PC-9 (cell line): ENCODE data around the gene PSMD1. TPM values are rescaled to one million over a fixed set of nuclear protein-coding genes. Genes with fewer than 3 reads are reported as not detected.
"Not testable (repeated sequence)": the region's sequence is repeated elsewhere in the genome, so short reads cannot be mapped to it uniquely, and the experiment has no call there.

Experiments
- BruUV-seq: library from RNA; stranded (reverse); fragments of 400-500 nt; replicated peaks from 2 replicates; lab custom pipeline; 2021; lab: Mats Ljungman, UMichigan
- CTCF ChIA-PET: fragments of 300-600 bp; sonication (Branson Sonifier 250); formaldehyde crosslinking; loops from one replicate; lab custom pipeline; 2022; ENCODE audit warnings: antibody characterized with exemption; lab: Charles Lee
- POLR2A ChIA-PET: fragments of 300-600 bp; sonication (Branson Sonifier 250); formaldehyde crosslinking; loops from one replicate; lab custom pipeline; 2022; ENCODE audit warnings: antibody characterized with exemption; ENCODE audit not compliant: unreplicated experiment; lab: Charles Lee
- DNase-seq, 2 experiments: peaks; one replicate each; pipeline versions ENCODE4 v3.0.0 to v3.0.0-alpha.2; 2015 to 2022; ENCODE audit warnings: mixed read lengths in 1 of 2
- H2AFZ ChIP-seq: fragments of 200-600 bp; sonication (generic); 2 replicates; pipeline ENCODE4 v1.8.1; 2017; ENCODE audit warnings: antibody characterized with exemption
- H3F3A ChIP-seq: fragments of 200-600 bp; sonication (generic); 2 replicates; pipeline ENCODE4 v1.8.1; 2017; ENCODE audit warnings: antibody characterized with exemption, mild to moderate bottlenecking, low read depth; ENCODE audit not compliant: insufficient read depth
- H3K27ac ChIP-seq: fragments of 200-600 bp; sonication (generic); 2 replicates; pipeline ENCODE4 v1.6.1; 2016; ENCODE audit warnings: mixed run types
- H3K27me3 ChIP-seq: fragments of 200-600 bp; sonication (generic); 2 replicates; pipeline ENCODE4 v1.6.1; 2016; ENCODE audit warnings: low read depth, mixed run types; ENCODE audit not compliant: insufficient read depth
- H3K36me3 ChIP-seq: fragments of 200-600 bp; sonication (generic); 2 replicates; pipeline ENCODE4 v1.6.1; 2016; ENCODE audit warnings: low read depth, mixed run types
- H3K4me1 ChIP-seq: fragments of 200-600 bp; sonication (generic); replicated peaks from 2 replicates; pipeline ENCODE4 v1.6.1; 2016; ENCODE audit warnings: mixed run types; ENCODE audit not compliant: insufficient read depth
- H3K4me2 ChIP-seq: fragments of 200-600 bp; sonication (generic); 2 replicates; pipeline ENCODE4 v1.6.1; 2017; ENCODE audit warnings: mixed run types
- H3K4me3 ChIP-seq: fragments of 200-600 bp; sonication (generic); 2 replicates; pipeline ENCODE4 v1.6.1; 2016; ENCODE audit warnings: mixed run types
- H3K79me2 ChIP-seq: fragments of 200-600 bp; sonication (generic); 2 replicates; pipeline ENCODE4 v1.6.1; 2017; ENCODE audit warnings: low read depth, mixed run types
- H3K9me2 ChIP-seq: fragments of 200-600 bp; sonication (generic); 2 replicates; pipeline ENCODE4 v1.8.1; 2017; ENCODE audit warnings: mild to moderate bottlenecking; ENCODE audit not compliant: insufficient read depth
- H3K9me3 ChIP-seq: fragments of 200-600 bp; sonication (generic); 2 replicates; pipeline ENCODE4 v1.8.1; 2016; ENCODE audit warnings: low read depth; ENCODE audit not compliant: insufficient read depth
- H4K20me1 ChIP-seq: fragments of 200-600 bp; sonication (generic); 2 replicates; pipeline ENCODE4 v1.8.1; 2017; ENCODE audit not compliant: insufficient read depth
- EZH2 ChIP-seq: fragments of 200-600 bp; sonication (generic); IDR thresholded peaks from 2 replicates; pipeline ENCODE4 v1.8.0; 2017; ENCODE audit warnings: antibody characterized with exemption, low read depth
- intact Hi-C: fragments of 100-400 bp; cut with micrococcal nuclease; formaldehyde crosslinking; loops from one replicate; pipeline ENCODE4 v1.10.0; 2022; ENCODE audit not compliant: unreplicated experiment
- total RNA-seq: library from RNA; stranded (reverse); gene quantifications from 2 replicates; pipeline ENCODE4 v1.2.3, GENCODE V29; 2021
- TF ChIP-seq, protein P1 (sequence below): fragments of 200-600 bp; sonication (generic); conservative IDR thresholded peaks from 2 replicates; pipeline ENCODE4 v1.6.1; 2017; ENCODE audit warnings: mixed run types, antibody characterized with exemption, mild to moderate bottlenecking, moderate library complexity

PSMD1 gene
- total RNA-seq, 1 experiment from 2014 or later, result 119 TPM

DNA sequence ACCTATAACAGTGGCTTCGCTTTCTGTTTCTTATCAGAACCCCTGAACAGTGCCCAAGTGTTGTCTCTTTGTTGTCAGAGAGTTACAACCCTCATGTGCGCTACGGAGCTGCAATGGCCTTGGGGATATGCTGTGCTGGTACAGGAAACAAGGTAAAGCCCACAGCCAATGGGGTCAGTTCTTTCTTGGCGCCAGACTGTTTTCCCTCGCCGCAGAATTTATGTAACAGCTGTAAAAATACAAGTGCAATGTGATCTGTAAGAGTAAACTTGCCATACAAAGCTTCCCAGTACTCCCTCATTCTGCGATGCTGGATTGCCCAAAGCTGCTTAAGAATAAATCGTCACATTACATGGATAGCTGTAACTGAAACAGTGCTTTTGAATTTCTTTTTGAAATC is 82.0 kb downstream of the PSMD1 start:
- no peak for TF ChIP-seq EZH2
- TF ChIP-seq, protein P1, sequence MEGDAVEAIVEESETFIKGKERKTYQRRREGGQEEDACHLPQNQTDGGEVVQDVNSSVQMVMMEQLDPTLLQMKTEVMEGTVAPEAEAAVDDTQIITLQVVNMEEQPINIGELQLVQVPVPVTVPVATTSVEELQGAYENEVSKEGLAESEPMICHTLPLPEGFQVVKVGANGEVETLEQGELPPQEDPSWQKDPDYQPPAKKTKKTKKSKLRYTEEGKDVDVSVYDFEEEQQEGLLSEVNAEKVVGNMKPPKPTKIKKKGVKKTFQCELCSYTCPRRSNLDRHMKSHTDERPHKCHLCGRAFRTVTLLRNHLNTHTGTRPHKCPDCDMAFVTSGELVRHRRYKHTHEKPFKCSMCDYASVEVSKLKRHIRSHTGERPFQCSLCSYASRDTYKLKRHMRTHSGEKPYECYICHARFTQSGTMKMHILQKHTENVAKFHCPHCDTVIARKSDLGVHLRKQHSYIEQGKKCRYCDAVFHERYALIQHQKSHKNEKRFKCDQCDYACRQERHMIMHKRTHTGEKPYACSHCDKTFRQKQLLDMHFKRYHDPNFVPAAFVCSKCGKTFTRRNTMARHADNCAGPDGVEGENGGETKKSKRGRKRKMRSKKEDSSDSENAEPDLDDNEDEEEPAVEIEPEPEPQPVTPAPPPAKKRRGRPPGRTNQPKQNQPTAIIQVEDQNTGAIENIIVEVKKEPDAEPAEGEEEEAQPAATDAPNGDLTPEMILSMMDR, result no peak
- intact Hi-C loops, result no loop called here
- Histone ChIP-seq H3K9me2 (no peaks in the 10 kb centered on the region; the same call in 1 of the 2 replicates), H3K27me3 (no peaks in the 10 kb centered on the region), H3F3A (0 out of 2 replicates have a peak, but pooled peaks cover 14% of the 10 kb centered on the region), H3K9me3 (no peaks in the 10 kb centered on the region), H4K20me1 (no peaks in the 10 kb centered on the region; the same call in 1 of the 2 replicates), H3K36me3 (0 out of 2 replicates have a peak, but pooled peaks cover 5% of the 10 kb centered on the region), H3K4me1 (no peaks in the 10 kb centered on the region), H3K27ac (no peak overlapping the region), H3K79me2 (peaks cover 10% of the 10 kb centered on the region; the same call in 1 of the 2 replicates), H3K4me2 (no peak overlapping the region), H2AFZ (no peak overlapping the region), H3K4me3 (no peak overlapping the region)
- CTCF ChIA-PET, result interaction anchor here (0.7 kb wide), 1 partner anchor 73 kb away, joined by 5 read pairs; no protein-coding TSS in a partner anchor
- no TSS peak for BruUV-seq
- POLR2A ChIA-PET, result interaction anchor here (0.7 kb wide), 1 partner anchor 10 kb away, joined by 3 read pairs; no protein-coding TSS in a partner anchor
- no peak for DNase-seq

DNA sequence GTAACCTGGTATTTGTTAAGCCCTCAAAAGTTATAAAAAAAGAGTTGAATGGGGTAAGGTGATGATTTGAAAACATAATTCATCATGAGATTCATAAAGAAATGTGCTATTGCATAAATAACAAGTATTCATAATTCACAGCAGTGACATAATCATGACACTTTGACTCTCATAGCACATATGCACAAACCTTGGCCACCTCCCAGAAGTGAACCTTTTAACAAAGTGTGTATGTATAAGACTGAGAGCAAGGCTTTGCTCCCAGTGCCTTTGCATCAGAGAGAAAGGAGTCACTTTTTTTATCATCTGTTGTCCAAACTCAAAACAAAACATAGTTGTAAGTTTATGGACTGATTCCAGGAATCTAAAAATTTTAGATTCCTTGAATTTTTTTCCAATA is 83.1 kb downstream of the PSMD1 start:
- Histone ChIP-seq H3K4me3 (no peak overlapping the region), H3K4me2 (no peak overlapping the region), H4K20me1 (no peaks in the 10 kb centered on the region; the same call in 1 of the 2 replicates), H3K36me3 (0 out of 2 replicates have a peak, but pooled peaks cover 5% of the 10 kb centered on the region), H3K9me2 (no peaks in the 10 kb centered on the region; the same call in 1 of the 2 replicates), H3K79me2 (0 out of 2 replicates have a peak, but pooled peaks cover 1% of the 10 kb centered on the region), H3K27me3 (no peaks in the 10 kb centered on the region), H3K9me3 (no peaks in the 10 kb centered on the region), H2AFZ (no peak overlapping the region), H3F3A (0 out of 2 replicates have a peak, but pooled peaks cover 6% of the 10 kb centered on the region), H3K27ac (no peak overlapping the region), H3K4me1 (no peaks in the 10 kb centered on the region)
- POLR2A ChIA-PET, result no interaction called here
- DNase-seq, result no peak
- no TSS peak for BruUV-seq
- intact Hi-C loops, result no loop called here
- CTCF ChIA-PET, result no interaction called here
- TF ChIP-seq EZH2, result no peak
- TF ChIP-seq, protein P1, result no peak

DNA sequence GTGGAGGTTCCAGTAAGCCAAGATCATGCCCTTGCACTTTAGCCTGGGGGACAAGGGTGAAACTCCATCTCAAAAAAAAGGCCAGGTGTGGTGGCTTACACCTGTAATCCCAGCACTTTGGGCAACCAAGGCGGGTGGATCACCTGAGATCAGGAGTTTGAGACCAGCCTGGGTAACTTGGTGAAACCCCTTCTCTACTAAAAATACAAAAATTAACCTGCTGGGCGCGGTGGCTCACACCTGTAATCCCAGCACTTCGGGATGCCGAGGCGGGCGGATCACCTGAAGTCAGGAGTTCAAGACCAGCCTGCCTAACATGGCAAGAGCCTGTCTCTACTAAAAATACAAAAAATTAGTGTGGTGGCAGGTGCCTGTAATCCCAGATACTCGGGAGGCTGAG is 84.1 kb downstream of the PSMD1 start:
- H3K9me3 ChIP-seq, H3K27ac ChIP-seq, CTCF ChIA-PET, intact Hi-C loops, H3K79me2 ChIP-seq, BruUV-seq, H3K27me3 ChIP-seq, H3F3A ChIP-seq, H3K4me3 ChIP-seq, POLR2A ChIA-PET, H3K4me1 ChIP-seq, H2AFZ ChIP-seq, H4K20me1 ChIP-seq, DNase-seq, H3K4me2 ChIP-seq, H3K36me3 ChIP-seq, H3K9me2 ChIP-seq: not testable (repeated sequence)

DNA sequence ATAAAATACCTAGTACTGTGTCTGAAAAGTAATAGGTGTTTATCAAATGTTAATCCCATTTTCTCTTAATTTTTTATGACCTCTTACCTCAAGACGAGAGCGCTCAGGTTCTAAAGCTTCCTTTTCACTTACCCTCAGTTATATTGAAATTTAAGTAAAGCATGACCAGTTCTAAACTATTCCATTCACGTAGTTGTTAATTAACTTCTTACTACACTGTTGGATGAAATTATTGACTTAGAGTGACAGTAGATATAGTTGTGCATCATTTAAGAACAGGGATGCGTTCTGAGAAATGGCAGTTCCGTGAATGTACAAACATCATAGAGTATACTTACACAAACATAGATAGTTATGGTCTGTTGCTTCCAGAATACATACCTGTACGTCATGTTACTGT is 88.2 kb downstream of the PSMD1 start:
- Histone ChIP-seq H2AFZ (no peak overlapping the region), H3K27me3 (no peaks in the 10 kb centered on the region), H3F3A (peaks cover 7% of the 10 kb centered on the region), H3K4me1 (no peaks in the 10 kb centered on the region), H4K20me1 (no peaks in the 10 kb centered on the region; the same call in 1 of the 2 replicates), H3K9me2 (no peaks in the 10 kb centered on the region), H3K4me3 (no peak overlapping the region), H3K4me2 (no peak overlapping the region), H3K36me3 (peaks cover 26% of the 10 kb centered on the region), H3K79me2 (no peaks in the 10 kb centered on the region), H3K9me3 (no peaks in the 10 kb centered on the region), H3K27ac (no peak overlapping the region)
- TF ChIP-seq EZH2, result no peak
- TF ChIP-seq, protein P1, result no peak
- intact Hi-C loops, result no loop called here
- ChIA-PET CTCF (no interaction called here), POLR2A (no interaction called here)
- BruUV-seq, result no TSS peak
- DNase-seq, result no peak
